SU-DHL-6 (cell line): ENCODE results near the gene MEF2A.

Experiments used
- H2AFZ ChIP-seq: fragments of 200-600 bp; sonication (generic); 2 replicates; pipeline ENCODE4 v1.6.1; 2014; ENCODE audit warnings: low read depth, mild to moderate bottlenecking, moderate library complexity, mixed read lengths, antibody characterized with exemption, low read length; ENCODE audit not compliant: severe bottlenecking
- H3F3A ChIP-seq: fragments of 200-600 bp; shearing (Covaris generic); 2 replicates; pipeline ENCODE4 v1.6.0; 2016; ENCODE audit warnings: antibody characterized with exemption, mild to moderate bottlenecking; ENCODE audit not compliant: insufficient read depth
- H3K27ac ChIP-seq: fragments of 200-600 bp; sonication (generic); 2 replicates; pipeline ENCODE4 v1.5.1; 2016; ENCODE audit warnings: low read depth, mild to moderate bottlenecking, low read length, moderate library complexity, mixed read lengths
- H3K27me3 ChIP-seq: fragments of 200-600 bp; sonication (generic), shearing (Covaris generic); 2 replicates; pipeline ENCODE4 v1.6.0; 2014; ENCODE audit warnings: mild to moderate bottlenecking, low read length
- H3K36me3 ChIP-seq: fragments of 200-600 bp; sonication (generic); 2 replicates; pipeline ENCODE4 v1.6.1; 2014; ENCODE audit warnings: mild to moderate bottlenecking, low read length, mixed read lengths
- H3K4me2 ChIP-seq: fragments of 300-600, 200-600 bp; shearing (Covaris generic), sonication (generic); 2 replicates; pipeline ENCODE4 v1.6.0; 2014; ENCODE audit warnings: low read length, low read depth, mild to moderate bottlenecking; ENCODE audit not compliant: poor library complexity, severe bottlenecking
- H3K4me3 ChIP-seq: fragments of 200-600 bp; sonication (generic); 2 replicates; pipeline ENCODE4 v1.5.1; 2014; ENCODE audit warnings: antibody characterized with exemption, low read length, mild to moderate bottlenecking, mixed read lengths; ENCODE audit not compliant: insufficient read depth, poor library complexity, severe bottlenecking
- H3K79me2 ChIP-seq: fragments of 200-600 bp; sonication (generic); 2 replicates; pipeline ENCODE4 v1.6.1; 2014; ENCODE audit warnings: mild to moderate bottlenecking, low read length, moderate library complexity; ENCODE audit not compliant: insufficient read depth
- H3K9ac ChIP-seq: fragments of 200-600 bp; sonication (generic); 2 replicates; pipeline ENCODE4 v1.7.0; 2014; ENCODE audit warnings: mild to moderate bottlenecking, low read length
- H3K9me2 ChIP-seq: fragments of 200-600 bp; sonication (generic); replicated peaks from 2 replicates; pipeline ENCODE4 v1.6.1; 2014; ENCODE audit warnings: low read length; ENCODE audit not compliant: insufficient read depth
- H3K9me3 ChIP-seq: fragments of 200-600 bp; sonication (generic); 2 replicates; pipeline ENCODE4 v1.6.1; 2014; ENCODE audit warnings: low read length, mixed read lengths; ENCODE audit not compliant: insufficient read depth
- H4K20me1 ChIP-seq: fragments of 200-600 bp; sonication (generic); 2 replicates; pipeline ENCODE4 v1.6.1; 2014; ENCODE audit warnings: low read depth, mild to moderate bottlenecking, antibody characterized with exemption, low read length, moderate library complexity, mixed read lengths
- EZH2phosphoT487 ChIP-seq: fragments of 200-600 bp; sonication (generic), shearing (Covaris generic); conservative IDR thresholded peaks from 2 replicates; pipeline ENCODE4 v1.6.1; 2018; ENCODE audit warnings: mild to moderate bottlenecking, antibody characterized with exemption, low read length, moderate library complexity, mixed read lengths
- TF ChIP-seq, protein P1 (sequence below): fragments of 200-600 bp; sonication (generic); IDR thresholded peaks from one replicate; pipeline ENCODE4 v1.5.1; 2017; ENCODE audit warnings: antibody characterized with exemption, mild to moderate bottlenecking, low read length, moderate library complexity; ENCODE audit not compliant: insufficient read depth, poor library complexity, severe bottlenecking

The MEF2A gene

GRCh38 chr15:99561476-99562230 is 4.1 kb upstream of the MEF2A start:
- no peaks in the 10 kb centered on the region for H4K20me1 ChIP-seq
- H3K36me3 ChIP-seq: no peaks in the 10 kb centered on the region
- H3K9me2 ChIP-seq: no peaks in the 10 kb centered on the region
- no peaks in the 10 kb centered on the region for H3K9me3 ChIP-seq
- H3K27ac ChIP-seq: no peak overlapping the region
- no peak overlapping the region for H3K9ac ChIP-seq
- H2AFZ ChIP-seq: no peak overlapping the region
- no peak overlapping the region for H3K4me2 ChIP-seq
- TF ChIP-seq, protein P1, sequence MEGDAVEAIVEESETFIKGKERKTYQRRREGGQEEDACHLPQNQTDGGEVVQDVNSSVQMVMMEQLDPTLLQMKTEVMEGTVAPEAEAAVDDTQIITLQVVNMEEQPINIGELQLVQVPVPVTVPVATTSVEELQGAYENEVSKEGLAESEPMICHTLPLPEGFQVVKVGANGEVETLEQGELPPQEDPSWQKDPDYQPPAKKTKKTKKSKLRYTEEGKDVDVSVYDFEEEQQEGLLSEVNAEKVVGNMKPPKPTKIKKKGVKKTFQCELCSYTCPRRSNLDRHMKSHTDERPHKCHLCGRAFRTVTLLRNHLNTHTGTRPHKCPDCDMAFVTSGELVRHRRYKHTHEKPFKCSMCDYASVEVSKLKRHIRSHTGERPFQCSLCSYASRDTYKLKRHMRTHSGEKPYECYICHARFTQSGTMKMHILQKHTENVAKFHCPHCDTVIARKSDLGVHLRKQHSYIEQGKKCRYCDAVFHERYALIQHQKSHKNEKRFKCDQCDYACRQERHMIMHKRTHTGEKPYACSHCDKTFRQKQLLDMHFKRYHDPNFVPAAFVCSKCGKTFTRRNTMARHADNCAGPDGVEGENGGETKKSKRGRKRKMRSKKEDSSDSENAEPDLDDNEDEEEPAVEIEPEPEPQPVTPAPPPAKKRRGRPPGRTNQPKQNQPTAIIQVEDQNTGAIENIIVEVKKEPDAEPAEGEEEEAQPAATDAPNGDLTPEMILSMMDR: no peak
- no peak for TF ChIP-seq EZH2phosphoT487
- H3F3A ChIP-seq: peaks cover 10% of the 10 kb centered on the region
- no peak overlapping the region for H3K4me3 ChIP-seq
- H3K27me3 ChIP-seq: no peaks in the 10 kb centered on the region
- H3K79me2 ChIP-seq: peaks cover 3% of the 10 kb centered on the region

DNA sequence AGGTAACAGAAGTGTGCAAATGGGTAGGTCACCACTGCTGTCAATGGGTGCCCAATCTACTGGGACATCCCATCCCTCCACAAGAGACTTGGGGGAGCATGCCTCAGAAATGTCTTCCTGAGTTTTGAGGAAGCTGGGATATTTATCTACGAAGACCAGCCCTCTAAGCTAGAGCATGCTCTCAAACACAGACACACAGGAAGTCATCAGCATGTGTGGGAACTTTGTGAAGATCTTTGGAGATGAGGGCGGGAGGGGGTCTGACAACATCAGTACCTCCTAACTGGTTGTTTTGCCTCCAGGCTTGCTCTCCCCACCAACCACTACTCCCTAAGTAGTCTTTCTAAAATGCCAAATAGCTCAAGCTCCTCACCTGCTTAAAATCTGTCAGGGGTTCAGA is 3.5 kb upstream of the MEF2A start:
- TF ChIP-seq EZH2phosphoT487: no peak
- TF ChIP-seq, protein P1: no peak
- no peak overlapping the region for H3K9ac ChIP-seq
- H3K79me2 ChIP-seq: peaks cover 9% of the 10 kb centered on the region
- no peaks in the 10 kb centered on the region for H3K9me3 ChIP-seq
- peaks cover 14% of the 10 kb centered on the region for H3F3A ChIP-seq
- no peak overlapping the region for H3K4me2 ChIP-seq
- no peak overlapping the region for H3K4me3 ChIP-seq
- H3K27me3 ChIP-seq: no peaks in the 10 kb centered on the region
- peaks cover 4% of the 10 kb centered on the region; the same call in 1 of the 2 replicates for H4K20me1 ChIP-seq
- no peaks in the 10 kb centered on the region for H3K9me2 ChIP-seq
- no peak overlapping the region for H3K27ac ChIP-seq
- no peak overlapping the region for H2AFZ ChIP-seq
- H3K36me3 ChIP-seq: no peaks in the 10 kb centered on the region

DNA sequence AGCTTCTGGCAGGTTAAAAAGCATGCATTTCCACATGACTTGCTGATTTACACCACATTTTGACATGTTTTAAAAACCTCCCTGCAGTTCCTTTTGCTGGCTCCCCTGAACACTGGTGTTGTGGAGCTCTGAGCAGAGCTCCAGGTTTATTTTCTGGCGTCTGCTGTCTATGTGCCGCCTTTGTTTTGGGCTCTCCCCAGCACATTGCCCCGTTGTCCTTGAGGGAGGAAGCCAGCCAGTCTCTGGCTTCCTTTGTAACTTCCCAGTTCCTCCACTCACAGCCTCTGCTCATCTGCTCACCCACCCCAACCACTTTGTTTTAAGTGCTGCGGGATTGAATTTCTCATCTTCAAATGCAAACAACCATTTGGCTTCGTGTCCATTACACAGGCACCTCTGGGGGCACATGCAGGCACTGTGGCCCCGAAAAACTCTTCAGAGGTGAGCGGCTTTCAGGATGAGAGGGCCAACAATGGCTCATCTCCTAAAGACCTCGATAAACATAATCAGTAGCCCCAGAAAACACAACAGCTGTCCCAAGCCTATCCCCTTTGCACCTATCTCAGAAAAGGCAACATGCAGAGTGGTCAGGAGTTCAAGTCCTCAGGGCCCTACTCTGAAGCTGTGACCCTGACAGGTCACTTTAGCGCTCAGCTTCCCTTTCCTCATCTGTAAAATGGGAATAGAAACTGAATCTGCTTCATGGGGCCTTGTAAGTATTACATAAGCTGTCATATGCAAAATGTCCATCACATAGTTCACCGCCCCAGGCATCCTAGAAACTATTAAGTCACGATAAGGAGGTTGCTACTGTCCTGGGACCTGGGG is 1.3 kb upstream of the MEF2A start:
- Histone ChIP-seq H3K4me3 (peak overlapping the region; percentile 49), H3K27ac (peak overlapping the region; percentile 43; the same call in 1 of the 2 replicates), H3K9ac (peak overlapping the region; percentile 91), H3K9me2 (no peaks in the 10 kb centered on the region), H3K79me2 (peaks cover 31% of the 10 kb centered on the region), H4K20me1 (peaks cover 24% of the 10 kb centered on the region), H3K4me2 (peak overlapping the region; percentile 96), H3F3A (peaks cover 14% of the 10 kb centered on the region), H3K9me3 (no peaks in the 10 kb centered on the region), H2AFZ (peak overlapping the region; percentile 96), H3K36me3 (no peaks in the 10 kb centered on the region), H3K27me3 (no peaks in the 10 kb centered on the region)
- TF ChIP-seq, protein P1: no peak
- TF ChIP-seq EZH2phosphoT487: no peak
